Hepatocyte (in vitro differentiated cells): Measurements from ENCODE around the gene SHF.

Experiments
- EZH2 ChIP-seq: fragments of 200-600 bp; sonication (generic); IDR thresholded peaks from 2 replicates; pipeline ENCODE4 v1.6.1; 2016; ENCODE audit warnings: antibody characterized with exemption, mild to moderate bottlenecking, borderline replicate concordance
- TF ChIP-seq, protein P1 (sequence below): fragments of 200-600 bp; sonication (generic); IDR thresholded peaks from 2 replicates; pipeline ENCODE4 v1.5.1; 2016; ENCODE audit warnings: antibody characterized with exemption, mild to moderate bottlenecking; ENCODE audit not compliant: poor library complexity

DNA sequence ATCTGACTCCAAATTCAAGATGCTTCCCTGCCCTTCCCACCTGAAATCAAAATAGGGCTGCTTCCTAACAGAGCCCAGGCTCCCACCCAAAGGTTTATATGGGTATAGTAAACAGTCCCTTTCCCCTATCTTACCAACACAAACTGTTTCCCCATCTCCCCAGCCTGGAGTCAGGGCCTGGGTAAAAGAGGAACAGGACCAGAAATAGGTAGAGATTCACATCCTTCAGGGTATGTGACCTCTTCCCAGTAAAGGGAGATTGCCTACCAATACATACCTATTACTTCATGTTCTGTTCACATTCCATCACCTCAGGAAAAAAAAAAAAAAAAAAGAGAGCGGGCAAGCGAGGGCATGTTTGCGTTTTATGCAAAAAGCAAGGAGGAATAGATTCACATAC is 9.7 kb upstream of the SHF start:
- TF ChIP-seq EZH2, result no peak
- TF ChIP-seq, protein P1, sequence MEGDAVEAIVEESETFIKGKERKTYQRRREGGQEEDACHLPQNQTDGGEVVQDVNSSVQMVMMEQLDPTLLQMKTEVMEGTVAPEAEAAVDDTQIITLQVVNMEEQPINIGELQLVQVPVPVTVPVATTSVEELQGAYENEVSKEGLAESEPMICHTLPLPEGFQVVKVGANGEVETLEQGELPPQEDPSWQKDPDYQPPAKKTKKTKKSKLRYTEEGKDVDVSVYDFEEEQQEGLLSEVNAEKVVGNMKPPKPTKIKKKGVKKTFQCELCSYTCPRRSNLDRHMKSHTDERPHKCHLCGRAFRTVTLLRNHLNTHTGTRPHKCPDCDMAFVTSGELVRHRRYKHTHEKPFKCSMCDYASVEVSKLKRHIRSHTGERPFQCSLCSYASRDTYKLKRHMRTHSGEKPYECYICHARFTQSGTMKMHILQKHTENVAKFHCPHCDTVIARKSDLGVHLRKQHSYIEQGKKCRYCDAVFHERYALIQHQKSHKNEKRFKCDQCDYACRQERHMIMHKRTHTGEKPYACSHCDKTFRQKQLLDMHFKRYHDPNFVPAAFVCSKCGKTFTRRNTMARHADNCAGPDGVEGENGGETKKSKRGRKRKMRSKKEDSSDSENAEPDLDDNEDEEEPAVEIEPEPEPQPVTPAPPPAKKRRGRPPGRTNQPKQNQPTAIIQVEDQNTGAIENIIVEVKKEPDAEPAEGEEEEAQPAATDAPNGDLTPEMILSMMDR, result no peak
